ENCODE results near the gene EXOC7.
"Not testable (repeated sequence)": the region's sequence is repeated elsewhere in the genome, so short reads cannot be mapped to it uniquely, and the experiment has no call there.

The EXOC7 gene

GRCh38 chr17:76086384-76086783, 17.2 kb downstream of the EXOC7 start:
- DNase-seq, result no peak

GRCh38 chr17:76085731-76086366, 17.7 kb downstream of the EXOC7 start:
- DNase-seq, result no peak

- no peak for DNase-seq
These were observed 18.4 kb downstream of the EXOC7 start for GRCh38 chr17:76085066-76085730.

GRCh38 chr17:76083536-76084182, 19.9 kb downstream of the EXOC7 start:
- DNase-seq, result no peak

- DNase-seq, result no peak
These were observed 21.0 kb downstream of the EXOC7 start for GRCh38 chr17:76082326-76083251.

- DNase-seq, result no peak
These were observed 22.0 kb downstream of the EXOC7 start for GRCh38 chr17:76081295-76082210.

GRCh38 chr17:76080768-76081287, 22.8 kb downstream of the EXOC7 start:
- no peak for DNase-seq

GRCh38 chr17:76079956-76080767, 23.4 kb downstream of the EXOC7 start:
- no peak for DNase-seq

- no peak for DNase-seq
These were observed 24.0 kb downstream of the EXOC7 start for GRCh38 chr17:76079535-76079955.

- DNase-seq, result no peak
These were observed 24.6 kb downstream of the EXOC7 start, which contains the start of gene ZACN for GRCh38 chr17:76078860-76079534. Gene ZACN (plus strand): TSS chr17:76079182. CDS start chr17:76079265, 83 bp downstream.

- not testable (repeated sequence) for DNase-seq
These were observed 25.2 kb downstream of the EXOC7 start for GRCh38 chr17:76078370-76078769.

GRCh38 chr17:76077584-76078110, 25.9 kb downstream of the EXOC7 start:
- no peak for DNase-seq

GRCh38 chr17:76076765-76077583, 26.6 kb downstream of the EXOC7 start:
- DNase-seq, result peak in 2 of 4 experiments; percentile 25 to 40

GRCh38 chr17:76076146-76076764, 27.3 kb downstream of the EXOC7 start:
- DNase-seq, result no peak

- no peak for DNase-seq
These were observed 28.0 kb downstream of the EXOC7 start for GRCh38 chr17:76075364-76076145.

- no peak for DNase-seq
These were observed 28.9 kb downstream of the EXOC7 start, which contains the start of gene GALR2 for GRCh38 chr17:76074390-76075363. Gene GALR2 (plus strand): TSS chr17:76074781. CDS start chr17:76074884, 103 bp downstream.

Data from activated naive CD4-positive, alpha-beta T cell (primary cell).